ENCODE data around the gene INKA2.

Gene INKA2

DNA sequence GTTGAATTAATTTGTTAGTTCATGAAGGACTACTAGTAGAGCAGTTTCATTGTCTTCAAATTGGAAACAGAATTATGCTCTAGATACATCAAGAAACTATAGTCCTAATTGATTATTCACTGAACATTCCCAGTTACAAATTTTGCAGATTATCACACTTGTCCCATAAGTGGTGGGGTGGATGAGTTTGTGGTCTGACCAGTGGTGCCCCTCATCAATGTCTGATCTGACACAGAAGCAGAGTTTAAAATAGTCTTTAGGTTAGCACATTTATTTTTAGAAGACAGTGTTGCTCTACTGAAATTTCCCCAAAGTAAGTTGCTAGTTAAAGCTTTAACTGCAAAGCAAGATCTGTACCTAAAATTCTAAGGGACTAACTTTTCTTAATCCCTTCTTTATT, 42.9 kb downstream of the INKA2 start:
- no peak for DNase-seq

DNA sequence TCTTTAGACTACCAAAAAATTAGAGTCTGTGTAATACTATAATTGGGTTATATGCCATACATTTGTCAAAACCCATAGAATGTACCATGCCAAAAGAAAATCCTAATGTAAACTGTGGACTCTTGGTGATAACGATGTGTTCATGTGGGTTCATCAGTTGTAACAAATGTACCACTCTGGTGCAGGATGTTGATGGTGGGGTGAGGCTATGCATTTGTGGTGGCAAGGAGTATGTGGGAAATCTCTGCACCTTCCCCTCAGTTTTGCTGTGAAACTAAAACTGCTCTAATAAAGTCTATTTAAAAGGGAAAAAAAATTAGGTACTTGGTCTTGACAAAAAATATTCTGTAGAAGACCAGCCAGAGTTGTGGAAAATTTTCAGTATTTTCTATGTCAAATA, 43.4 kb downstream of the INKA2 start:
- no peak for DNase-seq

DNA sequence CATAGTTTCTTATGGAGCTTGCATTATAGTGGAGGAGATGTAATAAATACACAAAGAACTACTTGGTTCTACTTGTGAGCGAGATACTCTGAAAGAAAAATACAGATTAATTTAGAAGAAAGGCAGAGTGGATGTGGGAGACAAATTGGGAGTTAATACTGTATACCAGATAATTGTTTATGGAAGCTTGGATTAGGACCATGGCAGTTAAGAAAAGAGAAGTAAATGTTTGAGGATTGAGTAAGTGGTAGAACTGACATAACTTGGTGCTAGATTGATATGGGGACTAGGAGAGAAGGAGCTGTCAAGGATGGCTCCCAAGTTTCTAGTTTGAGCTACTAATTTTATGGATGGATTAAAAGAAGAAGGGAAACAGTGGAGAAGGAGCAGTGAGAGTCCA, 47.3 kb downstream of the INKA2 start:
- DNase-seq = no peak

DNA sequence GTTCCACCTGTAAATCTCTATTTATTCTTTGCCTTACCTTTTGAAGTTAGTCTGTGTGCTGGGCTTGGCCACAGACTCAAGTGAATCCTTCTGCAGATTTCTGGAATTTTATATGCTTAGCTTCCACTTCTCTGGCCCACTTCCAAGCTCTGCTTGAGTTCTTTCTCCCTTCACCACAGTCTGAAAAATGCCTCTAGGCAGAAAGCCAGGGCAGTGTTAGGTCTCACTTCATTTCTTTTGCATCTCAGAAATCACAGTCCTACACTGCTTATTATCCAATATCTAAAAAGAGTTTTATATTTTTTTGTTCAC, 48.9 kb downstream of the INKA2 start:
- DNase-seq = no peak
